GM12891 (cell line): ENCODE results near the gene PRDM16.

Experiments used
- PAX5 ChIP-seq: IDR thresholded peaks from 2 replicates; pipeline ENCODE4 v1.6.1; 2011; ENCODE audit warnings: low read length, moderate library complexity, mild to moderate bottlenecking; ENCODE audit not compliant: insufficient read depth, severe bottlenecking
- POLR2A ChIP-seq: IDR thresholded peaks from 2 replicates; pipeline ENCODE4 v1.6.1; 2011; ENCODE audit warnings: low read depth, low read length, control low read depth
- POLR2AphosphoS5 ChIP-seq: IDR thresholded peaks from 2 replicates; pipeline ENCODE4 v1.6.1; 2011; ENCODE audit warnings: low read depth, low read length, control low read depth
- POU2F2 ChIP-seq: IDR thresholded peaks from 2 replicates; pipeline ENCODE4 v1.6.1; 2011; ENCODE audit warnings: low read depth, mild to moderate bottlenecking, control low read depth, low read length, moderate library complexity
- TAF1 ChIP-seq: IDR thresholded peaks from 2 replicates; pipeline ENCODE4 v1.6.1; 2011; ENCODE audit warnings: low read depth, low read length, control low read depth

GRCh38 chr1:3439346-3440299 lies 370.6 kb downstream of the PRDM16 start:
- TF ChIP-seq POLR2AphosphoS5 (no peak), TAF1 (no peak), POLR2A (no peak), POU2F2 (no peak), PAX5 (no peak)
